Stimulated activated CD4-positive, alpha-beta T cell treated with anti-CD3 and anti-CD28 coated beads, Interleukin-1b, Interleukin-23, amount 100 ng/mL, for 48 hours (primary cell): ENCODE results near the gene PSMC3.

Experiments
- DNase-seq: peaks from one replicate; pipeline ENCODE4 v3.0.0-alpha.2; 2020

PSMC3 gene

DNA sequence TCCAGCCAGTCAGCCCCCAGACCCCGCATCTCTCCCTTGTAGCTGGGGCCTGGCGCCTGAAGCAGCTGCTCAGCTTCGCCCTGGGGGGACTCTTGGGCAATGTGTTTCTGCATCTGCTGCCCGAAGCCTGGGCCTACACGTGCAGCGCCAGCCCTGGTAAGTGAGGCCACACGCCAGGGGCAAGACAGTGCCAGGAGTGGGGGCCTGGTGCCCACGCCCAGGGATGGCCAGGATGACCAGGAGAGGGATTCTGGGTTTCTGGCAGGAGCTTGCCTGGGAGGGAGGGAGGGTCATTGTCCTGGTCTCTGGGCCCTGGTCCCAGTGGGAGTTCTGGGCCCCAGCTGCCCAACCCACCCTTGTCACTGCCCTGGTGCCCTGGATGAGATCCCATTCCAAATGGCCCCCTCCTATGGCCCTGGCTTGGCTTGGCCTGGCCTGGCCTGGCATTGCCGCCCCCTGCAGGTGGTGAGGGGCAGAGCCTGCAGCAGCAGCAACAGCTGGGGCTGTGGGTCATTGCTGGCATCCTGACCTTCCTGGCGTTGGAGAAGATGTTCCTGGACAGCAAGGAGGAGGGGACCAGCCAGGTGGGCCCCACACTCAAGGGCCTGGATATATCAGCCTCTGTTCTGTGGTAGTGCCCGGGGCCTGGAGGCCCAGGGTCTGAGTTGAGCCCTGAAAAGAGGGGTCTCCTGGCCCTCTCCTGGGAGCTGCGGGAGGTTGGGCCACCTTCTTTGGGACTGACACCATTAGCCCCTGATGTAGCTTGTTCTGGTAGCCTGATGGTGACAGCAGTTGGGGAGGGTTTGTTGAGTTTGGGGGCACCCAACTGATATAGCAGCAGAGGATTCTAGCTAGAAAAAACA is 14.1 kb downstream of the PSMC3 start:
- DNase-seq, result peak; percentile 56

DNA sequence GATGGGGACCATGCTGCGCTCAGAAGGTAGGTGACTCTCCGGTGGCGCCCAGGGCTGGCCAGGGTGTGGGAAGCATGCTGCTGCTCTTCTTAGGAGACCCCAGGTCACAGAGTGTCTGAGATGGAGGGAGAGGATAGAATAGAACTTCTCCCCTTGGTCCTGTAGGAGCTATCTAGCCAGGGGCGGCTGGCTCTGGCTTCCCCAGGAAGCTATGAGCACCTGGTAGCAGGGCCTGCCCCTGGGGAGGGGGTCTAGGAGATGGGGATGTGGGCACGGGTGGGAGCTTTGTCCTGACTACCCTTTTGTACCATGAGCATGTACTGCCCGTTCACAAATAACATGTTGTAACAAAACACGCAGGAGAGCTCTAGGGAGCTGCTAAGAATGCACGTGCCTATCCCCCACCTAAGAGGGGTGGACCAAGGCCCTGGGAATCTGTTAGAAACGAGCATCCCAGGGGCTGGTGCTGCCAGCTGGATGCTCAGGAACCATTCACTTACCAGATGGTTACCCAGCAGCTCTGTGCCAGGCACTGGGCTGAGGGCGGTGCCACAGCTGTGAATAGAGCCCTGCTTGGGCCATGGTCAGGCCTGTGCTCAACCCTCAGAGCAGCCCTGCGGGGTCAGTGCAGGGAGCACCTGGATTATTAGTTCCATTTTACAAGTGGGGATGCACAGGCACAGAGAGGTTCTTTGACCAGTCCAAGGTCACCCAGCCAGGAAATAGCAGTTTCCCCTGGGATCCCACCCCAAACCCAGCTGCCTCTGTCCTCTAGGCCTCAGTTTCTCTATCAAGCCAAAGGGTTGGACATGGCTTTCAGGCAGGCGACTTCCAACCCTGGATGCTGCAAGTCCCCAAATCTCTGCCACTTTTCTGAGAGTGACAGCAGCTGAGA is 15.6 kb downstream of the PSMC3 start:
- no peak for DNase-seq

DNA sequence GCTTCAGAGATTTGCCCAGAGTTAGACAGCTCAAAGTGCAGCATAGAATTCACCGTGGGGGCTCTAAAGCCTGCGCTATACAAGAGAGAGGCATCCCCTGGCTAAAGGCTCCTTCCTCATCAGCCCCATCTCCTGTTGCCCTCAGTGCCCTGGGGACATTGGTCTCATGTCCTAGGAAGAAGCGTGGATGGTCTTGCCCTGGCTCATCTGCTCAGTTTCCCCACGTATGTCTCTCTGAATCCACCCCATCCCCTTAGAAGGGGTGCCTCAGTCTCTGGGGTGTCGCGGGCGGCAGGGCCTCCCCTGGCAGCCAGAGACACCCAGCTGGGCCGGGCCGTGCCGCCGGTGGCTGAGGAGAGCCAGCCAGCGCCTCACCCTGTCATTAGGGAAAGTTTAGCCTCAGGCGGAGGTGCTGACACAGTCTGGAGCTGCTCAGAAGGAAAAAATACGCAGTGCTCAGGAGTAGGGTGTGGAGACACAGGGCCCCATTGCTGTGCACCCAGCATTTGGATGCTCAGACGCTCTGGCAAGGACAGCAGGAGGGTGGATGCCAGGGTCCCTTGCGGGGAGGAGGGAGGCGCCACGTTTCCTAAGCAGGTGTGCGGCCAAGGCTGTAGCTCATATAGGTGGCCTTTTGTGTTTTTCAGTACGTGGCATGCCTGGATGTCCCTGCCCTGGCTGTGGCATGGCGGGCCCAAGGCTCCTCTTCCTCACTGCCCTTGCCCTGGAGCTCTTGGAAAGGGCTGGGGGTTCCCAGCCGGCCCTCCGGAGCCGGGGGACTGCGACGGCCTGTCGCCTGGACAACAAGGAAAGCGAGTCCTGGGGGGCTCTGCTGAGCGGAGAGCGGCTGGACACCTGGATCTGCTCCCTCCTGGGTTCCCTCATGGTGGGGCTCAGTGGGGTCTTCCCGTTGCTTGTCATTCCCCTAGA is 16.5 kb downstream of the PSMC3 start:
- no peak for DNase-seq

DNA sequence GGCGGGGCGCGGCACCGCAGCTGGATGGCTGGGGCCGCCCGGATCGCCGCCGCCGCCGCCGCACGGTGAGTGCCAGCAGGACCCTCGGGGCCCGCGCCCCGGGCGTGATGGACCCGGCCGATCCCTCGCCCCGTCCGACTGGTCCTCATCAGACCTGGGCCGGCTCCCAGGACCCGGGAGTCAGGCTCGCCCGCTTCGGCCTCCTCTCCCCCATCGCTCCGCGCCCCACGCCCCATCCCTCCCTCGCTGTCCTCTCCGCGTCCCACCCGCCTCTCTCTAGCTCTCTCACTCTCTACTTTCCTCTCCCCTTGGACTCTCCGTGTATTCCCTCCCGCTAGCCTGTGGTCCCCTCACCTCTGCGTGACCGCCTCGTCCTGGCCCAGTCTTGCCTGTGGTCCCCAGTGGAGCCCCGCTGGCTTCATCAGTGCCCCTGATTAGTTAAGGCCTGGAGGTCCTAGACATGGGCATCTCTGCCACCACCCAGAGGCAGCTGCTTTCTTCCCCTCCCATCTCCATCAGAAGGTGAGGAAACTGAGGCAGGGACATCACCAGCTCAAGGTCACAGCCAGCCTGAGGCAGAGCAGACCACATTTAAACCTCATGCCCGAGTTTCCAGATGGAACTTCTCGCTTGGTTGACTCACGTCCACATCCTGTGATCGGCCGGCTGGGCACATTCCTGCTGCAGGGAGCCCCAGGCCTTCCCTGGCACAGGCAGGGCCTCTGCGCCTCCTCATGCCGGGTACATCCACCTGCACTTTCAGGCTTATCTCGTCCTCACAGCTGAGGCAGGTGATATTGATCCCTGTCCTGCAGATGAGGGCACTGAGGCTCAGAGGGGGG is 17.4 kb downstream of the PSMC3 start:
- DNase-seq, result no peak

DNA sequence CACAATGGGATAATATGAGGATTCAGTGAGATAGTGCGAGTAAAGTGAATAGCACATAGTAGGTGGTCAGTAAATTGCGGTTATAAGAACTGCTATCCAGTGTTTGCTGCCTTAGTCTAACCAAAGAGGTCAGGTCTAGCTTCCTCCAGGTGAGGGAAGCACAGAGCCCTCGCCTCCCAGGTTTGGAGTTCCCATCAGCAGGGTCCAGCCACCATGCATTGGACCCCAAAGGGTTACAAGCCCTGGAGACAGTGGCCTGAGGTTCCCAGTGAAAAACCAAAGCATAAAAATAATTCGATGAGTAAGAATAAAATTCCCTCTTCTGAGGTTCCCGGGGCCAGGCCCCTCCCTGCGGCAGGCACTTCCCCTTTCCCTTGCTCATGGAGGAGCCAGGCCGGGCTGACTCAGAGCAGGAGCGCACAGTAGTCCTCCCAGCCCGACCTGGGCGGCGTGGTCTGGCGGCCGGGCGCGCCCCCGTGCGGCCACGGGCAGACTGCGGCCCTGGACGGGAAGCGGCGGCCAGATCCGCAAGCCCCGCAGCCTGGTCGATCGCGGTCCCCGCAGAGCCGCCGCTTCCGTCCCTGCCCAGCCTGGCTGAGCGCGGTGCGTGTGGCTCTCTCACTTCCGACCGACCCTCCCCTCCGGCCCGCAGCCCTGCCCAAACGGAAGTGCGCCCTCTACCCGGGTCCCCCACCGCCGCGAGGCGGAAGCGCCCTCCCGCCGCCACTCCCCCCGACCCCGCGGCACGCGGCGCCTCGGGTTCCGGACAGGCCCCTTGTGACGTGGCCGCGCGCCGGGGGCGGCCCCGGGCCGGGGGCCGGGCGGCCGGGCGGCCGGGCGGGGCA is 18.3 kb downstream of the PSMC3 start, which contains the start of gene SLC39A13:
TSS of gene SLC39A13 (plus strand) at position 845 of the 845 bp plus-strand sequence. CDS start 1,505 bp downstream, outside the sequence.
- DNase-seq, result peak; percentile 93

DNA sequence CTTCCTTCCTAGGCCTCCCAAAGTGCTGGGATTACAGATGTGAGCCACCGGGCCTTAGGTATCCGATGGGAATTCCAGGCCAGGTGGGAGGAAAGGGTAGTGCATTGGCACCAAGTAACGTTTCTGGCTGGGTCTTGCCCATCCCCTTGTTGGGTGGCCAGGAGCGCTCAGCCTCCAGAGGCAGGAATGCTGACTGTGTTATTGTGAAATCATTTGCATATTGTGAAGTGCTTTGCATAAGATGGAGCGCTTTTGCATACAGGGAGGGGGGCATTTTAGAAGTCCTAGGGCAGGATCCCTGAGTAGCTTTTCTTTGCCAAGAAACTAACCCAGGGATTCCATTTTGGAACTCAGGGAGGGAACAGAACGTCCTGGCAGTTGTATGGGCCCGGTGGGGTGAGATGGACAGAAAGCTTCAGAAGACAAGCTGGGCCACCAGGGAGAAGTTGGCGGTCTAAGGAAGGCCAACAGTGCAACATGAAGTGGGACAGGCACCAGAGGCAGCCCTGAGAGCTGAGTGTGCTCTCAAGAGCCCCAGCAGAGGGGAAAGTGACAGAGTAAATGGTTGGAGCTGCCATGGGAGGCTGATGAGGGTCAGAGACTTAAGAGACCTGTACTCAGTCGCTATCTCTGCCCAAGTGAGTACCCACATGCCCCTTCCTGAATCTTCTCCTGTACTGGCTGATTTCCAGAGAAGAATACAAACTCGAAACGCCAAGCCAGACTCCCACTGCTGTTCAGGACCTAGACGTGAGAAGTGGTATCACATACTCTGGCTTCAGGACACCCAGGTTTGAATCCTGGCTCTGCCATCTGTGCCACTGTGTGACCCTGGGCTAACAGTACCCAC is 19.1 kb downstream of the PSMC3 start:
- DNase-seq, result no peak

DNA sequence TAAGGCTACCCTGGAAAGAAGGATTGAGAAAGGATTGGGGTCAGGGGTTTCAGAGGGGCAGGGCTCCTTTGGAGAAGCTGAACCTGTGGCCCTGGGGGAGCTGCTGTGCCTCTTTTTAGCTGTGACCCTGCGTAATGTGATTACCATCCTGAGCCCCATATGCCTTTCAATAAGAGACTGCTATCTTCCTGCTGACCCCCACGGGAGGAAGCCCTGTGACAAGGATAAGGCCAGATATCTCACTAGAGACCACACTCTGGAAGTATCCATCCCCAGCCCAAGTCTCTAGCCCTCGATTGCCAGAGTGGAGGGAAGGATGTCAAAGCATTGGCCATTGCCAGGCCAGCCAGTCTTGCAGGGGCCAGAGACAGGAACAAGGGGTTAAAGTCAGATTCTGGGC is 22.7 kb downstream of the PSMC3 start:
- DNase-seq, result no peak

DNA sequence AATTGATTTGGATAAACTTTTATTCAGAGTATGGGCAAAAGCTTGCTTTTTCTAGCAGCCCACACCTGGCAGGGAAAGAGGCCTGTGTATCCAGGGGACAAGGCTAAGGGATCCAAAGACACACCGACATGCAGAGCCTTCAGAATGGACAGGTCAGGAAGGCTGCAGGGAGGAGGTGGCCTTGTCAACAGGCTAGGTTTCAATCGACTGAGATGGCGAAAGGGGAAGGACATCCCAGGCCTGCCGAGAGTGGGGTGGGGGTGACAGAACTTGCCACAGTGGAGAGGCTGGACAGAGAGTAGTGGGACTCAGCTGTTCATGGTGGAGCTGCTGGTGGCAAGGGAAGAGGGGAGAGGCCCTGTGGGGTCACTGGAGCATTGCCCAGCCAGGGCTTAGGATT is 23.1 kb downstream of the PSMC3 start:
- no peak for DNase-seq

DNA sequence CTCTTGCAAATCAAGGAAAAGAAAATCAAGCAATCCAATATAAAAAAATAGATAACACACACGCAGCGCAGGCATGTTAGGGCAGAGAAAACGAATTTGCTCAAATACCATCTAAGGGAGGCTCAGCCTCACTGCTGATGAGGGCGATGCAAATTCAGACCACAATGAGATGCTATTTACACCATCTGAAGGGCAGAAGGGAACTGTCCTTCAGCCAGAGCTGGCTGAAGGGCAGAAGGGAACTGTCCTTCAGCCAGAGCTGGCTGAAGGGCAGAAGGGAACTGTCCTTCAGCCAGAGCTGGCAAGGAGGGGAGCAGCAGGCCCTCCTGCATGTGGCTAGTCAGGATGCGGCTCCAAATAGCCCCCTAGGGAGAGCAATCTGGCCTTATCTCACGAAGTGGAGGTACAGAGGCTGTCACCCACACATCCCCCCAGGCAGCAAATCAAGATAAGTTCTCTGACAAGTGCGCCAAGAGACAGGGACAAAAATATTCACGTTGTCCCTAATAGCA is 25.4 kb downstream of the PSMC3 start:
- DNase-seq, result no peak

DNA sequence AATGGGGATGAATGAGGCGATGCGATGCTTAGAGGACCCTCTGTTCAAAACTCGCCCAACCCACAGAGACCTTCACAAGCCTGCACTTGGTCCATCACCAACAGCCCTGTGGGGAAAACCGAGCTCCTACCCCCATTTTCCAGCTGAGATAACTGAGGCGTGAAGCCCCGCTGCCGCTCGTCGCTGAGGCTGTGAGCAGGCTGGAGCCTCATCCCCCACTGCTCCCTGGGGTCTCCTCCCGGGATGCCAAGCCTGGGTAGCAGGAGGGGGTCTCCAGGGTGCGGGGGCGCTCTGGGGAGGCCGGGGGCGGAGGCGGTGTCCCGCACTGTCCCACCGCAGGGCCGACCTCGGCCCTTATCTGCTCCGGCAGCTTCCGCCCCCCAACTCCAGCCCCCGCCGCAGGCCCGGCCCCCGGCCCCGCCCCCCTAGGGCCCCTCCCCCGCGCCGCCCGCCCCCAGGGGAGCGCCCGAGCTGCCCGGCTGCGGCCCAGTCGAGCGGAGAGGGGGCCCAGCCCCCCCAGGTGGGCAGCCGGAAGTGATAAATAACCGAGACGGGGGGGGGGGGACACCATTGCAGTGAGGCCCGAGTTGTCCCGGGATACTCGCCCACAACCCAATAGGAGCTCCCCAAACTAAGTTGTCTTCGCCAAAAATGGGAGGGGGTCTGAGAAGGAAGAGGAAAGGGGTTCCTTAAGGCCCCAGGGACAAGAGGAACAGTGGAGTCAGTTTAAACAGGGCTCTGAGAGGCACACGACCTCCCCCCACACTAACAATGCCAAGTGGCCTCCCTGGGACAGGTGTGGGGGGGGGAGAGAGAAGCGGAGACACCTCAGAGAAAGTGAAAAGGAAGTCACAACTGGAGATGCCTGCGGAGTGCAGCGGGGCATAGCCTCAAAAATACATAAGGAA is 26.1 kb downstream of the PSMC3 start:
- DNase-seq, result no peak

DNA sequence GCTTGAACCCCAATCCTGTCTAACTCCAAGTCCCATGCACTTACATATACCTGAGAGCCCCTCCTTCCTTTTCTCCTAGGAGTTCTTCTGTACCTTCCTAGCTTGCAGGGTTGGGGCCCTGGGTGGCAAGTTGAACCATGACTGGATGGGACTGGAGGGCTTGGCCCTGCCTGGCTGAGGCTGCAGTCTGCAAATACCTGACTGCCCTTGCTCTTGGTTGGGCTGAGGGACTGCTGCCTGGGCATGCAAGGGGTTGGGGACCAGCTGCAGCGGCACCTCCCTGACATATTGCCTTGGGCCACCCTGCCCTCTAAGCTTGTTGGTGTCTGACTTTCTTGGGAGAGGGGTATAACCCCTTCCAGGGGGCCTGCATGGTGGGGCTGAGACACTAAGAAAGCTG is 27.7 kb downstream of the PSMC3 start:
- no peak for DNase-seq

DNA sequence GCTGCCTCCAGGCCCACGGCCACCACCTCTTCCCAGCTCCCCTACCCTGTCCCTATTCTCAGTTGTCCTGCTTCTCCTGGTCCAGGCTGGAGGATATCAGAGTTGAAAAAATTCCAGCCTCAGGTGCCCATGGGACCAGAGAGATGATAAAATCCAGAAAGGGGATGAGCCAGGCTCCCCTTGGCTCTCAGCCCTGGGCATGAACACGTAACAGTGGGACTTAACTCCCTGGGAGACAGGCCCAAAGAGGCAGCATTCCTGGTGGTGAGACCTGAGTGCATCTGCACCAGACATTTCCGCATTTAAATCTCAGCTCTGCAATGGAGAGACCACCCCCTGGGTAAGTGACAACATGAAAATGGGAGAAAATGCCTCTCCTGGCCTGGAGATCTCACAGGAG is 28.2 kb downstream of the PSMC3 start:
- no peak for DNase-seq

DNA sequence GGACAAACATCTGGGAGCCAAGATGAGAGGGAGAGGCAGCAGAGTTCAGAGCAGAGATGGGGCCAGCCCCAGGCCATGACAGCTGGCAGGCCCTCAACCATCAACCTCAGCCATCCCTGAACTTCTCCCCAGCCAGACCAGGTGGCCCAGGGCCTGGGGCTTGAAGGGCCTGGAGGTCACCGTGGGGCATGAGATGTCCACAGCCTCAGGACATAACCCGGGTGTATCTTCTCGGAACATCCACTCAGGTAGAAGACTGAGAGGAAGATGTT is 30.3 kb downstream of the PSMC3 start:
- no peak for DNase-seq

DNA sequence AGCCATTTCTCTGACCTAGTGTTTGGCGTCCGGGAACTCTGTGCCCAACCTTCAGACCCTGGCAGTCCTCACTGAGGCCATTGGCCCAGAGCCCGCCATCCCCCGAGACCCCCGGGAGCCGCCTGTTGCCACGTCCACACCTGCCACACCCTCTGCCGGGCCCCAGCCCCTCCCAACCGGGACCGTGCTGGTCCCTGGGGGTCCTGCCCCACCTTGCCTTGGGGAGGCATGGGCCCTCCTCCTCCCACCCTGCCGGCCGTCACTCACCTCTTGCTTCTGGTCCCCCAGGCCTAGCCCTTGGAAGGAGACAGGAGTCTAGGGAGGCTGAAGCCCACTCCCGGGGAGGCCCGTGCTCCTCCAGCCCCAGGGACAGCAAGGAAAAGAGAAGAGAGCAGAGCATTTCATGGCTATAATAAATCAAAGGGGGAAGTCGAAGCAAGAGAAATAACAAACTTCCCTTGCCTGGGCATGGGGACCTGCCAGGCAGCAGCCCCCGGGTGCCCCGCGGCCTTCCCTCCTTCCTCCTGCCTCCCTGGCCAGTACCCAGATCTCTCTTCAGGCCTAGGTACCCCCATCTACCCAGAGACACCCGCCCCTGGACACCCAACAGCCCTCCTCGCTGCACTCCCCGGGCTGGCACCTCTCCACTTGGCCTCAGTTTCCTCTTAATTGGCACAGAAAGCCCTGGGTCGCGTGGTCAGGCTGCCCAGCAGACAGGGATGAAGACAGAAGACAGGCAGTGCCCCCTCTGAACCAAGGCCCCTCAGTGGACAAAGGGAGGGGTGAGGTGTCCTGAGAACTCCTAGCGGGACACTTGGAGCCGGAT is 30.8 kb downstream of the PSMC3 start:
- DNase-seq, result no peak

DNA sequence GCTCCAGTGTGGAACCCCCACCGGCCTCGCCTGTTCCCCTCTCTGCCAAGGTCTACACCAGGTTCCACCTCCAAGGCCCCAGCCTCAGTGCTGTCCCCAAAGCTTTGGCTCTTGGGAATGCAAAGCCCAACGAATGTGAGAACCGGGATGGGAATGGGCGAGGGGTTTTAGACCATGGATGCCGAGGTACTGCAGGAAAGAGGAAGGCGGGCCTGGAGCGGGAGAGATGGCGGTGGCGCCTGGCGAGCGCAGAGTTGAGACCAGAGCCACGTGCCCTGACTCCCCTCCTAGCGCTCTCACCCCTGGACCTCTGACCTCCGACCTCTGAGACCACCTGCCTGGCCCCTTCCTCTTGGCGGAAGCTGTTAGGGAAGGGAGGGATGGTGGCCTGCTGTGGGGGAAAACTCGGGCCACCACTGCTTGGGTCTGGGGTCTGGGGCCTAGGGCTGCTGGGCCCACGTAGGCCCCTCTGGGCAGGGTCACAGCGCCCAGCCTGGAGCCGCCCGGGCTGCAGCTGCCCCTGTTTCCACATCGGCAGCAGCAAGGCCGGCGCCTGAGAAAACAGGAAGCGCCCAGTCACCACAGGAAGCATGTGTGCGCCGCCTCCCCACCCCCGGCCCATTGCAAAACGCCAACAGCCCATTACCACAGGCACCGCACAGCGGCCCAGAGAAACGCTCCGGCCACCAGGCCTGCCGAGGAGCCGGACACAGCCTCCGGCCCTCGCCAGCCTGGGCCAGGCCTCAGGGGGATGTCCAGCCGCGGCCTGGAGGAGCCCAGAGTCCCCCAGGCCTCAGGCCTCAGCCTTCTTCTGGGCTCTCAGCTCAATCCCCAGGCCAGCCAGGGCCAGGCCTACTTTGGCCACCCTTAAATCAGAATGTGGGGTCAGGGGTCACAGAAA is 31.7 kb downstream of the PSMC3 start:
- DNase-seq, result peak; percentile 62

DNA sequence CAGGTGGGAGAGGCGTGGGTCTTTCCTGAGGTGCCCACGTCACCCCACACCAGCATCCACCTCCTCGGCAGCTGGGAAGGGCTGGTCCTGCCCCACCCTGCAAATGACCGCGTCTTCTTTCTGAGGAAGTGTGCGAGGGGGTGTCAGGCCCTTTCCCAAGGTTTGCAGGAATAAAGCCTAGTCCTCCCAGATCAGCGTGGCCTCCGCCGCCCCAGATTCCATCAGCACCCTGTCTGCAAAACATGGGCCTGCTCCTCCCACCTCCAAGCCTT is 32.3 kb downstream of the PSMC3 start:
- no peak for DNase-seq
